PC-9 (cell line): ENCODE data around the gene CPSF4L. TPM values are rescaled to one million over a fixed set of nuclear protein-coding genes. Genes with fewer than 3 reads are reported as not detected.
A peak's percentile ranks its signal among the peaks of the same experiment; 100 is the strongest.

Experiments
- BruUV-seq: library from RNA; stranded (reverse); fragments of 400-500 nt; replicated peaks from 2 replicates; lab custom pipeline; 2021; lab: Mats Ljungman, UMichigan
- CTCF ChIA-PET: fragments of 300-600 bp; sonication (Branson Sonifier 250); formaldehyde crosslinking; loops from one replicate; lab custom pipeline; 2022; ENCODE audit warnings: antibody characterized with exemption; lab: Charles Lee
- POLR2A ChIA-PET: fragments of 300-600 bp; sonication (Branson Sonifier 250); formaldehyde crosslinking; loops from one replicate; lab custom pipeline; 2022; ENCODE audit warnings: antibody characterized with exemption; ENCODE audit not compliant: unreplicated experiment; lab: Charles Lee
- DNase-seq, 2 experiments: peaks; one replicate each; pipeline versions ENCODE4 v3.0.0 to v3.0.0-alpha.2; 2015 to 2022; ENCODE audit warnings: mixed read lengths in 1 of 2
- H2AFZ ChIP-seq: fragments of 200-600 bp; sonication (generic); 2 replicates; pipeline ENCODE4 v1.8.1; 2017; ENCODE audit warnings: antibody characterized with exemption
- H3F3A ChIP-seq: fragments of 200-600 bp; sonication (generic); 2 replicates; pipeline ENCODE4 v1.8.1; 2017; ENCODE audit warnings: antibody characterized with exemption, mild to moderate bottlenecking, low read depth; ENCODE audit not compliant: insufficient read depth
- H3K27ac ChIP-seq: fragments of 200-600 bp; sonication (generic); 2 replicates; pipeline ENCODE4 v1.6.1; 2016; ENCODE audit warnings: mixed run types
- H3K27me3 ChIP-seq: fragments of 200-600 bp; sonication (generic); 2 replicates; pipeline ENCODE4 v1.6.1; 2016; ENCODE audit warnings: low read depth, mixed run types; ENCODE audit not compliant: insufficient read depth
- H3K36me3 ChIP-seq: fragments of 200-600 bp; sonication (generic); 2 replicates; pipeline ENCODE4 v1.6.1; 2016; ENCODE audit warnings: low read depth, mixed run types
- H3K4me1 ChIP-seq: fragments of 200-600 bp; sonication (generic); replicated peaks from 2 replicates; pipeline ENCODE4 v1.6.1; 2016; ENCODE audit warnings: mixed run types; ENCODE audit not compliant: insufficient read depth
- H3K4me2 ChIP-seq: fragments of 200-600 bp; sonication (generic); 2 replicates; pipeline ENCODE4 v1.6.1; 2017; ENCODE audit warnings: mixed run types
- H3K4me3 ChIP-seq: fragments of 200-600 bp; sonication (generic); 2 replicates; pipeline ENCODE4 v1.6.1; 2016; ENCODE audit warnings: mixed run types
- H3K79me2 ChIP-seq: fragments of 200-600 bp; sonication (generic); 2 replicates; pipeline ENCODE4 v1.6.1; 2017; ENCODE audit warnings: low read depth, mixed run types
- H3K9me2 ChIP-seq: fragments of 200-600 bp; sonication (generic); 2 replicates; pipeline ENCODE4 v1.8.1; 2017; ENCODE audit warnings: mild to moderate bottlenecking; ENCODE audit not compliant: insufficient read depth
- H3K9me3 ChIP-seq: fragments of 200-600 bp; sonication (generic); 2 replicates; pipeline ENCODE4 v1.8.1; 2016; ENCODE audit warnings: low read depth; ENCODE audit not compliant: insufficient read depth
- H4K20me1 ChIP-seq: fragments of 200-600 bp; sonication (generic); 2 replicates; pipeline ENCODE4 v1.8.1; 2017; ENCODE audit not compliant: insufficient read depth
- CTCF ChIP-seq: fragments of 200-600 bp; sonication (generic); conservative IDR thresholded peaks from 2 replicates; pipeline ENCODE4 v1.6.1; 2017; ENCODE audit warnings: mixed run types, antibody characterized with exemption, mild to moderate bottlenecking, moderate library complexity
- EZH2 ChIP-seq: fragments of 200-600 bp; sonication (generic); IDR thresholded peaks from 2 replicates; pipeline ENCODE4 v1.8.0; 2017; ENCODE audit warnings: antibody characterized with exemption, low read depth
- intact Hi-C: fragments of 100-400 bp; cut with micrococcal nuclease; formaldehyde crosslinking; loops from one replicate; pipeline ENCODE4 v1.10.0; 2022; ENCODE audit not compliant: unreplicated experiment
- total RNA-seq: library from RNA; stranded (reverse); gene quantifications from 2 replicates; pipeline ENCODE4 v1.2.3, GENCODE V29; 2021

Gene CPSF4L
- total RNA-seq, 1 experiment from 2014 or later: 0.52 TPM

GRCh38 chr17:73234736-73235135, 26.9 kb downstream of the CPSF4L start:
- no peaks in the 10 kb centered on the region for H3F3A ChIP-seq
- H3K79me2 ChIP-seq: peaks cover 40% of the 10 kb centered on the region
- no peaks in the 10 kb centered on the region for H3K9me2 ChIP-seq
- ChIA-PET POLR2A (no interaction called here), CTCF (no interaction called here)
- no peaks in the 10 kb centered on the region for H3K9me3 ChIP-seq
- no peak overlapping the region for H3K27ac ChIP-seq
- no peak overlapping the region for H3K4me3 ChIP-seq
- TF ChIP-seq EZH2: no peak
- no peak for TF ChIP-seq CTCF
- H3K4me2 ChIP-seq: no peak overlapping the region
- BruUV-seq: no TSS peak
- H2AFZ ChIP-seq: no peak overlapping the region
- DNase-seq: no peak
- intact Hi-C loops: loop anchor here (5.0 kb wide), 1 partner anchor 507 kb away; no protein-coding TSS in a partner anchor
- H4K20me1 ChIP-seq: no peaks in the 10 kb centered on the region; the same call in 1 of the 2 replicates
- H3K36me3 ChIP-seq: peaks cover 20% of the 10 kb centered on the region; the same call in 1 of the 2 replicates
- H3K27me3 ChIP-seq: no peaks in the 10 kb centered on the region
- peaks cover 18% of the 10 kb centered on the region for H3K4me1 ChIP-seq

- Histone ChIP-seq H3F3A (peaks cover 8% of the 10 kb centered on the region), H3K9me2 (no peaks in the 10 kb centered on the region), H4K20me1 (peaks cover 15% of the 10 kb centered on the region; the same call in 1 of the 2 replicates), H3K36me3 (peaks cover 20% of the 10 kb centered on the region; the same call in 1 of the 2 replicates), H3K79me2 (peaks cover 59% of the 10 kb centered on the region), H3K27ac (peak overlapping the region; percentile 29), H3K9me3 (no peaks in the 10 kb centered on the region), H3K4me1 (peaks cover 35% of the 10 kb centered on the region), H3K4me2 (peak overlapping the region; percentile 98), H3K27me3 (no peaks in the 10 kb centered on the region), H2AFZ (peak overlapping the region; percentile 93), H3K4me3 (peak overlapping the region; percentile 97)
- ChIA-PET POLR2A (interaction anchor here (0.7 to 1.0 kb wide), 2 partner anchors 255 to 640 kb away, joined by 4 read pairs; no protein-coding TSS in a partner anchor), CTCF (interaction anchor here (1.2 kb wide), 2 partner anchors 176 to 676 kb away, joined by 3 read pairs; no protein-coding TSS in a partner anchor)
- peak in 1 of 2 experiments; percentile 41 for DNase-seq
- BruUV-seq: TSS peak; percentile 44
- no peak for TF ChIP-seq CTCF
- TF ChIP-seq EZH2: no peak
- intact Hi-C loops: loop anchor here (5.0 kb wide), 1 partner anchor 505 kb away; no protein-coding TSS in a partner anchor
Observed at GRCh38 chr17:73232587-73233373, 28.9 kb downstream of the CPSF4L start.

- Histone ChIP-seq H3K4me3 (peak overlapping the region; percentile 97), H3F3A (peaks cover 8% of the 10 kb centered on the region), H3K9me2 (no peaks in the 10 kb centered on the region), H3K27me3 (no peaks in the 10 kb centered on the region), H3K4me1 (peaks cover 43% of the 10 kb centered on the region), H3K27ac (peak overlapping the region; percentile 29), H3K9me3 (no peaks in the 10 kb centered on the region), H3K4me2 (peak overlapping the region; percentile 98), H3K79me2 (peaks cover 67% of the 10 kb centered on the region), H2AFZ (peak overlapping the region; percentile 93), H4K20me1 (peaks cover 23% of the 10 kb centered on the region; the same call in 1 of the 2 replicates), H3K36me3 (peaks cover 23% of the 10 kb centered on the region)
- CTCF ChIA-PET: interaction anchor here (0.7 to 1.2 kb wide), 3 partner anchors 14 to 675 kb away, joined by 3 read pairs; no protein-coding TSS in a partner anchor
- BruUV-seq: no TSS peak
- TF ChIP-seq CTCF (peak; percentile 61), EZH2 (no peak)
- DNase-seq: peak; percentile 81 to 95
- POLR2A ChIA-PET: interaction anchor here (0.6 to 1.0 kb wide), 2 partner anchors 37 to 639 kb away, joined by 4 to 5 read pairs; no protein-coding TSS in a partner anchor
- intact Hi-C loops: loop anchor here (2.0 to 5.0 kb wide), 2 partner anchors 39 to 505 kb away; partner anchors contain the start of gene COG1
Observed at GRCh38 chr17:73231841-73232586, 29.7 kb downstream of the CPSF4L start.
